HepG2 (cell line): ENCODE data around the gene WDR82. TPM values are rescaled to one million over a fixed set of nuclear protein-coding genes. Genes with fewer than 3 reads are reported as not detected.
A peak's percentile ranks its signal among the peaks of the same experiment; 100 is the strongest.

Experiments
- ATF7-NPFF ChIP-seq: sonication (generic); formaldehyde crosslinking; IDR thresholded peaks from 2 replicates; pipeline ENCODE4 v1.8.1; 2023; ENCODE audit warnings: mild to moderate bottlenecking, low read depth, missing genetic modification reagents, moderate library complexity
- BRCA1 ChIP-seq: sonication (generic); formaldehyde crosslinking; IDR thresholded peaks from 2 replicates; pipeline ENCODE4 v1.4.0; 2020; ENCODE audit warnings: missing genetic modification reagents
- FOXO4 ChIP-seq: sonication (generic); formaldehyde crosslinking; conservative IDR thresholded peaks from 2 replicates; pipeline ENCODE4 v1.8.1; 2023; ENCODE audit warnings: missing genetic modification reagents
- HES4 ChIP-seq: sonication (generic); formaldehyde crosslinking; IDR thresholded peaks from 2 replicates; pipeline ENCODE4 v1.9.0; 2021; ENCODE audit warnings: mild to moderate bottlenecking, missing genetic modification reagents, borderline replicate concordance
- HMG20B ChIP-seq: conservative IDR thresholded peaks from 2 replicates; pipeline ENCODE4 v1.6.1; 2016; ENCODE audit warnings: missing genetic modification reagents, missing compliant biosample characterization
- HNRNPLL ChIP-seq: fragments of 200-400 bp; formaldehyde crosslinking; IDR thresholded peaks from 2 replicates; pipeline ENCODE4 v1.6.1; 2017; ENCODE audit warnings: mild to moderate bottlenecking, low read depth, low read length; ENCODE audit not compliant: poor library complexity, severe bottlenecking
- IKZF4 ChIP-seq: sonication (generic); formaldehyde crosslinking; IDR thresholded peaks from 2 replicates; pipeline ENCODE4 v1.5.1; 2020; ENCODE audit warnings: borderline replicate concordance, mild to moderate bottlenecking, low read depth, missing genetic modification reagents; ENCODE audit errors: not compliant biosample characterization
- MLXIP ChIP-seq: sonication (generic); formaldehyde crosslinking; IDR thresholded peaks from 2 replicates; pipeline ENCODE4 v1.9.0; 2021; ENCODE audit warnings: missing genetic modification reagents, borderline replicate concordance
- REXO4 ChIP-seq: sonication (generic); formaldehyde crosslinking; IDR thresholded peaks from 2 replicates; pipeline ENCODE4 v1.8.0; 2022; ENCODE audit warnings: missing genetic modification reagents, mild to moderate bottlenecking, borderline replicate concordance
- SIN3A ChIP-seq: IDR thresholded peaks from 2 replicates; pipeline ENCODE4 v1.6.1; 2011; ENCODE audit warnings: low read depth, mild to moderate bottlenecking, control low read depth, low read length, borderline replicate concordance
- SRSF9 ChIP-seq: fragments of 200-400 bp; formaldehyde crosslinking; IDR thresholded peaks from 2 replicates; pipeline ENCODE4 v1.6.1; 2018; ENCODE audit warnings: borderline replicate concordance, mild to moderate bottlenecking, low read depth, low read length; ENCODE audit not compliant: insufficient read depth, poor library complexity, severe bottlenecking
- TGIF2 ChIP-seq: IDR thresholded peaks from 2 replicates; pipeline ENCODE4 v1.6.1; 2016; ENCODE audit warnings: control low read depth, missing compliant biosample characterization
- YEATS4 ChIP-seq: sonication (generic); formaldehyde crosslinking; IDR thresholded peaks from 2 replicates; pipeline ENCODE4 v1.4.0; 2020; ENCODE audit warnings: missing genetic modification reagents, borderline replicate concordance
- ZBTB21 ChIP-seq: sonication (generic); formaldehyde crosslinking; IDR thresholded peaks from 2 replicates; pipeline ENCODE4 v1.4.0; 2020; ENCODE audit warnings: missing genetic modification reagents
- ZNF563 ChIP-seq: sonication (generic); formaldehyde crosslinking; IDR thresholded peaks from 2 replicates; pipeline ENCODE4 v1.8.0; 2022; ENCODE audit warnings: mild to moderate bottlenecking, moderate library complexity, missing genetic modification reagents
- ZNF616 ChIP-seq: sonication (generic); formaldehyde crosslinking; IDR thresholded peaks from 2 replicates; pipeline ENCODE4 v1.5.0; 2020; ENCODE audit warnings: low read depth, mild to moderate bottlenecking, missing genetic modification reagents
- ZNF629 ChIP-seq: sonication (generic); formaldehyde crosslinking; conservative IDR thresholded peaks from 2 replicates; pipeline ENCODE4 v1.5.0; 2020; ENCODE audit warnings: missing genetic modification reagents
- ZNF83 ChIP-seq: sonication (generic); formaldehyde crosslinking; IDR thresholded peaks from 2 replicates; pipeline ENCODE4 v1.4.0; 2020; ENCODE audit warnings: missing genetic modification reagents, mild to moderate bottlenecking, borderline replicate concordance
- polyA plus RNA-seq, 8 experiments: library from polyadenylated mRNA; depleted of rRNA in 3 of 8; stranded (reverse) in 7 of 8; unstranded in 1 of 8; fragments of >200 nt; fragmentation: Illumina TruSeq in 4 of 8; extraction: Trizol in 4 of 8; gene quantifications; 2 replicates each; pipeline versions ENCODE4 v1.2.1 to v1.2.3, GENCODE V29; 2011 to 2016; ENCODE audit warnings: low read depth in 4 of 8, missing spikeins in 1 of 8, mixed read lengths in 1 of 8; ENCODE audit not compliant: insufficient read depth in 1 of 8
- total RNA-seq, 5 experiments: library from RNA; depleted of rRNA; stranded (reverse); fragments of >200 nt; fragmentation: Illumina TruSeq; extraction: Trizol; gene quantifications; 2 replicates each; pipeline ENCODE4 v1.2.3, GENCODE V29; 2016; ENCODE audit warnings: low read depth in 1 of 5
- TF ChIP-seq, protein P1 (sequence below): sonication (generic); formaldehyde crosslinking; IDR thresholded peaks from 2 replicates; pipeline ENCODE4 v1.4.0; 2020; ENCODE audit warnings: mild to moderate bottlenecking, missing genetic modification reagents
- TF ChIP-seq, protein P2 (sequence below): sonication (generic); formaldehyde crosslinking; IDR thresholded peaks from 2 replicates; pipeline ENCODE4 v1.8.0; 2022; ENCODE audit warnings: mild to moderate bottlenecking, missing genetic modification reagents, moderate library complexity
- TF ChIP-seq, protein P3 (sequence below): sonication (generic); formaldehyde crosslinking; IDR thresholded peaks from 2 replicates; pipeline ENCODE4 v1.5.0; 2020; ENCODE audit warnings: missing genetic modification reagents, mild to moderate bottlenecking, borderline replicate concordance

WDR82 gene
- total and polyA plus RNA-seq, 2 of the 13 experiments (the other 11 are each of a cell fraction or from before 2014, with no cell fraction given): 39.1 to 59.5 TPM

DNA sequence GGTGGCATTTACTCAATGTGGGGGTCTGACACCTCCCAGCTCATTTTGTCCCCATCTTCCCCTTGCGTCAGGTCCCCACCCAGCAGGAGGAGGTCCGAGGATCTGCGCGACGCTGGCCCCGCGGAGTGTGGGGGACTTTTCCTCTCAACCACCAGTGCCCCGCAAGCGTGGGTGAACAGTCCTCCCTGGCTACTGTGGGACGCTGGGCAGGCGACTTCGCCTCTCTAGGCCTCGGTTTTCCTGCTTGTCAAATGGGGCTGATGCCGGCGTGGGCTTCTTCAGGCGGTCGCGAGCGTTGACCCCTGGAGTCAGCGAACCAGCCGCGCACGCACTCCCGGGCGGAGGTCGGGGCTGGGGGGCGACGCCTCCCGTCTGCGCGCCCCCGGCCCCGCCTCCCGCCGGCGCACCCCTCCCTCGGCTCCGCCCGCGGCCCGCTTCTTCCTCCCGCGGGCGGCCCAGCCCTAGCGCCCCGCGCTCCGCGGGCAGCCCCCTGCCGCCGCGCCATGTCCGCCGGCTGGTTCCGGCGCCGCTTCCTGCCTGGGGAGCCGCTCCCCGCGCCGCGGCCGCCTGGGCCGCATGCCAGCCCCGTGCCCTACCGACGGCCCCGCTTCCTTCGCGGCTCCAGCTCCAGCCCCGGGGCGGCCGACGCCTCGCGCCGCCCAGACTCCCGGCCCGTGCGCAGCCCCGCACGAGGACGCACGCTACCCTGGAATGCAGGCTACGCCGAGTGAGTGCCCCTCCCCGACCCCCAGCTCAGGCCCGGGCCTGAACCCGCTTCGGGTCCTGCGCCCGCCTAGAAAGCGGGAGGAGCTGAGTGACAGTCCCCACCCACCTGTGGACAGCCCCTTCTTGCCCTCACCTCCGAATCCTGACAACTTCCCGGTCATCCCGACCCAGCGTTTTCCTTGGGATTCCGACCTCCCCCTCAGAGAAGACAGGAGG is 32.9 kb downstream of the WDR82 start, which contains the start of gene PPM1M (continued):
- TF ChIP-seq, protein P1, sequence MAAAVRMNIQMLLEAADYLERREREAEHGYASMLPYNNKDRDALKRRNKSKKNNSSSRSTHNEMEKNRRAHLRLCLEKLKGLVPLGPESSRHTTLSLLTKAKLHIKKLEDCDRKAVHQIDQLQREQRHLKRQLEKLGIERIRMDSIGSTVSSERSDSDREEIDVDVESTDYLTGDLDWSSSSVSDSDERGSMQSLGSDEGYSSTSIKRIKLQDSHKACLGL: peak; percentile 51; the same call in 1 of the 2 replicates
- TF ChIP-seq TGIF2 (0 out of 2 replicates have a peak, but pooled peaks have one; percentile 33), FOXO4 (CRISPR knock-in tag) (no peak), HNRNPLL (peak; percentile 34), ZNF629 (CRISPR knock-in tag) (peak; percentile 92), REXO4 (0 out of 2 replicates have a peak, but pooled peaks have one; percentile 56), ZBTB21 (CRISPR knock-in tag) (no peak), ZNF83 (CRISPR knock-in tag) (peak; percentile 45; the same call in 1 of the 2 replicates), YEATS4 (CRISPR knock-in tag) (peak; percentile 56; the same call in 1 of the 2 replicates), BRCA1 (CRISPR knock-in tag) (no peak), SRSF9 (no peak), SIN3A (0 out of 2 replicates have a peak, but pooled peaks have one; percentile 28), IKZF4 (CRISPR knock-in tag) (peak; percentile 71), ZNF616 (peak; percentile 83; the same call in 1 of the 2 replicates), ATF7-NPFF (CRISPR knock-in tag) (peak; percentile 85), HES4 (peak; percentile 89), MLXIP (0 out of 2 replicates have a peak, but pooled peaks have one; percentile 47), HMG20B (CRISPR knock-in tag) (no peak), ZNF563 (CRISPR knock-in tag) (peak; percentile 98)
- TF ChIP-seq, protein P2, sequence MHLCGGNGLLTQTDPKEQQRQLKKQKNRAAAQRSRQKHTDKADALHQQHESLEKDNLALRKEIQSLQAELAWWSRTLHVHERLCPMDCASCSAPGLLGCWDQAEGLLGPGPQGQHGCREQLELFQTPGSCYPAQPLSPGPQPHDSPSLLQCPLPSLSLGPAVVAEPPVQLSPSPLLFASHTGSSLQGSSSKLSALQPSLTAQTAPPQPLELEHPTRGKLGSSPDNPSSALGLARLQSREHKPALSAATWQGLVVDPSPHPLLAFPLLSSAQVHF (CRISPR knock-in tag): peak; percentile 62; the same call in 1 of the 2 replicates
- TF ChIP-seq, protein P3, sequence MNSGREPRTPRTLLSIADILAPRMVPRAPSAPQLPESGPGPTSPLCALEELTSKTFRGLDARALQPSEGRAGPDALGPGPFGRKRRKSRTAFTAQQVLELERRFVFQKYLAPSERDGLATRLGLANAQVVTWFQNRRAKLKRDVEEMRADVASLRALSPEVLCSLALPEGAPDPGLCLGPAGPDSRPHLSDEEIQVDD (CRISPR knock-in tag): peak; percentile 96; the same call in 1 of the 2 replicates
